ENCODE measurements around the gene HERC2. TPM values are rescaled to one million over a fixed set of nuclear protein-coding genes. Genes with fewer than 3 reads are reported as not detected.
A peak's percentile ranks its signal among the peaks of the same experiment; 100 is the strongest.
"Not testable (repeated sequence)": the region's sequence is repeated elsewhere in the genome, so short reads cannot be mapped to it uniquely, and the experiment has no call there.

Gene HERC2
- total RNA-seq, 1 donor from 2014 or later, result 44.3 TPM

DNA sequence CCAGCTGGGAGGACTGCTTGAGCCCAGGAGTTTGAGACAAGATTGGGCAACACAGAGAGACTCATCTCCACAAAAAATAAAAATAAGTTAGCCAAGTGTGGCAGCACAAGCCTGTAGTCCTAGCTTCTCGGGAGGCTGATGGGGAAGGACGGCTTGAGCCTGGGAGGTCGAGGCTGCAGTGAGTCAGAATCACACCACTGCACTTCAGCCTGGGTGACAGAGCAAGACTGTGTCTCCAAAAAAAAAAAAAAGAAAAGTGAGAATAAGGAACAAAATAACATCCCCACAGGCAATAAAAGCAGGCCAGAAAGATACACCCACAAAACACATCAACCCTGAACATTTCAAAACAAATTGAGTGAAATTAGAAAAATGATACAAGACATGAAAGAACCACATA lies 174.2 kb downstream of the HERC2 start:
- ATAC-seq (no peak), DNase-seq (no peak)
- intact Hi-C loops (cut with micrococcal nuclease), result no loop called here

DNA sequence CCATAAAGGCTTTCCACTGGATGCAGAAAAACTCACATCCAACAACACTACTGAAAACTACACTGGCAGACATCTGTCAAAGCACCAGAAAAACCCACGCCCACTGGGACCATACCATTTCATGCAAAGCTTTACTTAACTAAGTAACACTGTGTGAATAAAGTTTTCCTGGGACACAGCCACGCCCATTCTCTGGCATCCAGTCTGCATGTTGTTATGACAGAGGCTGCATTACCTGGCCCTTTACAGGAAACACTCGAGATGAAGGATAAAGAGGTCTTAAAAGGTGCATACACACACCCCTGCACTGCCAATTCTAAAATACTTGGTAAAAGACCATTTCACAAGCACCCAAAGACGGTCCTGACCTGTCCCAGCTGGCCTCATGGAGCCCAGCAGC lies 176.6 kb downstream of the HERC2 start:
- DNase-seq; ATAC-seq; intact Hi-C loops (cut with micrococcal nuclease): not testable (repeated sequence)

DNA sequence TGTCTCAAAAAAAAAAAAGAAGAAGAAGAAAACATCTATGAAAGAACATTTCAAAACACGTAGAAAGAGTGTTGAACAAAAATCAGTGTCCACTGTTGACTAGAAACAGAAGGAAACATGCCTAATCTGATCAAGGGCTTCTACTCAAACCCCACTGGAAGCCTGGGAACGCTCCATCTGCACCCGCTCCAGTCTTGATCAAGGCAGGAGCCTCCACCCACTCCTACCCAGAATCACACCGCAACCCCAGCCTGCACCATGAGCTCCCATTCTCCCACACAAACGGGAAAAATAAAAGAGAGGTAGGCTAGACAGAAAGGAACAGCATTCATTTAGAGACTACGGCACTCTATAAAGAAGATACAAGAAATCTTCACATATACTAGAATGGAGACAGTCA lies 181.9 kb downstream of the HERC2 start:
- DNase-seq (no peak), ATAC-seq (no peak)
- intact Hi-C loops (cut with micrococcal nuclease), result no loop called here

DNA sequence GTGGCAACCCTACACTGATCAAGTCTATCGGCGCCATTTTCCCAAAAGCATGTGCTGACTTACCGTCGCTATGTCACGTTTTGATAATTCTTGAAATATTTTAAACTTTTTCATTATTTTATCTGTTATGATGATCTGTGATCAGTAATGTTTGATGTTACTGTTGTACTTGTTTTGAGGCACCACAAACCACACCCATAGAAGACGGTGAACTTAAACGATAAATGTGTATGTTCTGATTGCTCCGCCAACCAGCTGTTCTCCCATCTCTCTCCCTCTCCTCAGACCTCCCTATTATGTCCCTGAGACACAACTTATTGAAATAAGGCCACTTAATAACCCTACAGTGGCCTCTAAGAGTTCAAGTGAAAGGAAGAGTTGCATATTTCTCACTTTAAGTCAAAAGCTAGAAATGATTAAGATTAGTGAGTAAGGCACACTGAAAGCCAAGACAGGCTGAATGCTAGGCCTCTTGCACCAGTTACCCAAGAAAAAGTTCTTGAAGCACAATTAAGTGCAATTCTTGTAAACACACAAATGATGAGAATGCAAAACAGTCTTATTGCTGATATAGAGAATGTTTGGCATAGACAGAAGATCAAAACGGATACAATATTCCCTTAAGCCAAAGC lies 184.5 kb downstream of the HERC2 start:
- intact Hi-C loops (cut with micrococcal nuclease); ATAC-seq; DNase-seq: not testable (repeated sequence)

DNA sequence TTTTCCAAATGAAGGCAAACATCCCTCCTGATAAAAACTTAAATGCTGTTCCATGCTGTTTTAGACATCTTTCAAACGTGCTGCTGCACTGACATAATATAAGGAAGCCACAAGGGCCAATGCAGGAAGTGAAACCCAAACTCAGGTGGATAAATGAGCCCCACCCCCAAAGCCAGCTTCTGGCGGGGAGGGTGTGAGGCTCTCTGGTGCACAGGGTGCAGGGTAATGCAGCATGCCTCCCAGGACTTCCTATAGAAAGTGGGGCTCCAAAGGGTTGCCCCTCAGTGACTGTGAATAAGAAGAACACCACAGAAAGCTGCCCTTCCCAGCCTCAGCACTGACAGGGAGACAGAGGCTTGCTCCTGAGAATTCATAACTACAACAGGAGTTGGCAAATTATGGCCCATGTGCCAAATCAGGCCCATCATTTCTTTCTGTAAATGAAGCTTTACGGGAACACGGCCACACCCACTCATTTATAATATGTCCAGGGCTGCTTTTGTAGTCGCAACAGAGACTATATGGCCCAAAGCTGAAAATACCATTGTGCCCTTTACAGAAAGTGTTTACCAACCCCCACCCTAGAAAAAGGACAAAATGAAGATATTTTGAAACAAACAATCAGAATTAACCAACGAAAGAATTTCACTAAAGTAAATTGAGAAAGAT lies 185.6 kb downstream of the HERC2 start:
- intact Hi-C loops (cut with micrococcal nuclease); ATAC-seq; DNase-seq: not testable (repeated sequence)

DNA sequence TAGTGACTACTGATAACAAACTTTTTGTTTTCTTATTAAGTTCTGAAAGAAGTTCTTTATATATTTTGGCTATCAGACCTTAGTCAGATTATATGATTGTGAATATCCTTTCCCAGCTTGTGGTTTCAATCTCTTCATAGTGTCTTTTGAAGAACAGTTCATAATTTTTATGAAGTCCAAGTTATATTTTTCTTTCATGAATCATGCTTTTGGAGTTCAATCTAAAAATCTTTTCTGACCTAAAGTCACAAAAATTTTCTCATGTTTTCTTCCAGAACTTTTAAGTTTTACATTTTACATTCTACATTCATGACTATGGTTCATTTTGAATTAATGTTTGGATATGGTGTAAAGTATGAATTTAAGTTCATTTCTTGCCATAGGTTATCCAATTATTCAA lies 188.7 kb downstream of the HERC2 start:
- DNase-seq, result no peak
- intact Hi-C loops (cut with micrococcal nuclease), result no loop called here
- ATAC-seq, result no peak

DNA sequence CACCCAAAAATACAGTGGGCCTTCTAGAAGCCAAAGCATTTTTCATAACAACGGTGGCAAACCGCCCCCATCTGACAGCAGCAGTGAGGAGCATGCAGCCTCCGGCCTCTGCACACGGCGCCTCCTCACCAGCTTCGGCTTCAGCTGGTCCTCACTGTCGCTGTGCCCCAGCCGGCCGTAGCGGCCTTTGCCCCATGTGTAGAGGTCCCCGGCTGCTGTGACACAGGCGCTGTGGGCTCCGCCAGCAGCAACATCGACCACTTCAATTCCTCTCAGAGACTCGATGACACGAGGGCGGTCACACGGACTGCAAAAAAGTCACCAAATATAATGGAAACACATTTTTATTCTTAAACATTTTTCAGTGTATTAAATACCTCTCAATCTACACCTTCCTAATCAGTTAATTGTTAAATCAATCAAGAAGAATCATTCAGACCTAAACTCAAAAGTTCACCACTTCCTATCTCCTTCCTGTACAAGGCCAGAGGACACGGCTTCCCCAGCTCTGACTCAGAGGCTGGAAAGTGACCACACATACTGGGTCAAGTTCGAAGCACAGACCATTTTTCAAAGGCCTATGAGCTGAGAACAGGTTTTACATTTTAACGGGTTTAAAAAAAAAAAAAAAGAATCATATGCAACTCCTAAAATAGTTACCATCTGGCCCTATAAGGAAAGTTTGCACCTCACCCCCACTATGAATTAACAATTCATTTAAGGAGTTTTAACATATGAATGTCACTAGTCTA lies 189.3 kb downstream of the HERC2 start:
- intact Hi-C loops (cut with micrococcal nuclease), result no loop called here
- DNase-seq (no peak), ATAC-seq (no peak)

DNA sequence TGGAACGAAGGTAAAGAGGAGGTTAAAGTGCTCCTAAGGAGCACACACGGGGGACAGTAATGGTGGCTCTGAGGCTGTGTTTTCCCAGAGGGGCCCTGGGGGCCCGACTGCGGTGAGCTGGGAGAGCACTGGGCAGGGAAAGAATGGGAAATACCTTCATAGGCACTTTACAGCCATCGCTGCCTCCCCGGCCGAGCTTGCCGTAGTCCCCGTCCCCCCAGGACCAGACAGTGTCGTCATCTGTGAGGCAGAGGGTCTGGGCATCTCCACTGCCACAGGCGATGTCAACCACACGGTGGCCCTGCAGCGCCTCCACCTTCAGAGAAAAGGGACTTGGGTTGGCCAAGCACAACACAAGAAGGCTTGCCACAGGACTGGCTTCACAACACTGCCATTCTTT lies 190.0 kb downstream of the HERC2 start:
- DNase-seq, result no peak
- intact Hi-C loops (cut with micrococcal nuclease), result no loop called here
- no peak for ATAC-seq

DNA sequence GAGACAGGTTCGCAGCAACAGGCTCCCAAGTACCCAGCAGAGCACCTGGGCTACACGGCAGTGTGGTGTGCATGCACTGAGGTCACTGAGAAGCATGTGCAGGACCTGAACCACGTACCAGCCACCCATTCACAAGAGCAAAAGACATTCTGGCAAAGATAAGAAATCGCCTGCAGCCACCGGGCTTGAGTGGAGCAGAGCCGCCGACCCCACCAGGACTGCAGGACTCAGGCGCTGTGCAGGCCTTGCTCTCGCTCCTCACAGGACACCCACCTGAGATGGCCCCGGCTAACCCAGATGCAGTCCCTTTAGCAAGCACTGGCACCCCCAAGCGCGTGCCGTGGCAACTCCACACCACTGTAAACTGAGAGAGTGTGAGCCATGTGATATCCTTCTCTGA lies 190.6 kb downstream of the HERC2 start:
- intact Hi-C loops (cut with micrococcal nuclease), result no loop called here
- DNase-seq, result no peak
- ATAC-seq, result no peak

DNA sequence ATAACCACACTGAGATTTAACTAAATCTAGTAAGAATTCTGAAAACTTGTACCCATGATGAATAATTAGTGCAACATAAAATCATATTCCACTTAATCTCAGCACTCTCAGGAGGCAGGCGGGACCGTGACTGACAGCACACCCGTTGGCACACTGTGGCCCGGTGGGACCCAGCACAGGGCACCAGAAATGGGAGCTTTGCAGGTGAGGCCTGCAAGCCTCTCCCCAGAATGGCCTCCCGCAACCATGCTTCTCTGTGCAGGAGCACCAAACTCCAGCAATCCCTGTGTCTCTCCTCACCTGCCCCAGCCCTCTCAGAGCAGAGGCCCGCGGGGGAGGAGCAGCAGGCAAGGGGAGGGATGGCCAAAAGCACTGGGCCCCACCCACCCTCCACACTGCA lies 191.3 kb downstream of the HERC2 start:
- no peak for ATAC-seq
- intact Hi-C loops (cut with micrococcal nuclease), result no loop called here

DNA sequence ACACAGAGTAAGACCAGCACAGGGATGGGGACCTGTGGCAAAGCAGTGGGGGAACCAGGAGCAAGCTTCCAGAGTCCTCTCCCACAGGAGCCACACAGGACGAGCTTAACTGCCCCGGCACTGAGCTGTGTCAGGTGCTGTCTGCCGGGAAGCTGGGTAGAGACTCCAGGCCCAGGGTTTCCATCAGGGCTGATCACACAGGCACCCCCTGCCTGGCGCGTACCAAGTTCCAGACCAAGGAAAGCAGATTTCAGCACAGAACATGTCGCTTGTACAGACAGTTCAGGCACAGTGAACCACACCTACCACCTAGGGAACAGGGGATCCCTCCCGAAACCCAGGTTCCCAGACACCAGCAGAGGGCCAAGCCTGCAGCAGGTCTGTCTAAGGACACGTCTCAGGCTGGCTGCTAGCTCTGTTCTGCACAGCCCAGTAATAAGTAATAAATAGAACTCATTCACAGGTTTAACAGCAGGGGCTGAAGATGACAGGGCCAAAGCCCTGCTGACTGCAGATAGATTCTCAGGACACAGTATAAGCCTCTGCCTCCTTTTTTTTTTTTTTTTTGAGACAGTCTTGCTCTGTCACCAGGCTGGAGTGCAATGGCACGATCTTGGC lies 192.6 kb downstream of the HERC2 start:
- intact Hi-C loops (cut with micrococcal nuclease), result no loop called here
- ATAC-seq (peak; percentile 69), DNase-seq (no peak)

More for the DNA sequence above, 191.3 kb downstream of the HERC2 start:
- no peak for DNase-seq

DNA sequence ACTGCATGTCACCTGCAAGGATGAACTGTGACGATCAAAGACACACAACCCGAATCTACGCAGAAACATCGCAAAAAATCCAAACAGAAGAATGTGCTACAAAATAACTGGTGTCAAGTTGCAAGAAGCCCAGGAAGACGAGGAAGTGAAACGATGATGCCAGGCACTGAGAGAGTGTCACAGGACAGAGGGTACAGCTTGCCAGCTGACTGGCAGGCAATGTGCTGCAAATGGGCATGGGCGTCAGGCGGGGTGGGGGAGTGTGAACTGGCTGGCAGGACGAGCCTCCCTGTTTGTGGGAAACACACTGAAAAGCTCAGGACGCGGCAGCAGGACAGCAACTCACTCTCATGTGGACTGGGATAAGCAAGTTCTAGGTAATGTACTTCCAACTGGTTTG lies 193.9 kb downstream of the HERC2 start:
- DNase-seq (peak; percentile 80), ATAC-seq (peak; percentile 91)
- intact Hi-C loops (cut with micrococcal nuclease), result no loop called here

DNA sequence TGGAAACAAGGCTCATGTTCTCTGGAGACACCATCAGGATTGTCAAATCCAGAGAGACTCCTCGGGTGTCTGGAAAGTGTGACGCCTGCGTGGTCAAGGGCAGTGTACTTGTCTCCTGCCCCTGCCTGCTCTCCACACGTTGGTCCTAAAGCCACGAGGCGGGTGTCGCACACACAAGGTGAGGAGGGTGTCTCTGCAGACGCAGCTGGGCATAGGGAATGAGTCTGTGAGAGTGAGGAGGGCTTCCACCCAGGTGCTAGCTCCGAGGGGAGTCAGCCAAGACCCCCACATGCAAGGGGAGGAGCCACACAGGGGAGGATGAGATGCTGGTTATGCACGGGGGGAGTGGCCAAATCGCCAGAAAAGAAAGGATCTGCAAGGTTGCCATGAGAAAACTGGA lies 194.9 kb downstream of the HERC2 start:
- intact Hi-C loops (cut with micrococcal nuclease), result no loop called here
- DNase-seq, result no peak

DNA sequence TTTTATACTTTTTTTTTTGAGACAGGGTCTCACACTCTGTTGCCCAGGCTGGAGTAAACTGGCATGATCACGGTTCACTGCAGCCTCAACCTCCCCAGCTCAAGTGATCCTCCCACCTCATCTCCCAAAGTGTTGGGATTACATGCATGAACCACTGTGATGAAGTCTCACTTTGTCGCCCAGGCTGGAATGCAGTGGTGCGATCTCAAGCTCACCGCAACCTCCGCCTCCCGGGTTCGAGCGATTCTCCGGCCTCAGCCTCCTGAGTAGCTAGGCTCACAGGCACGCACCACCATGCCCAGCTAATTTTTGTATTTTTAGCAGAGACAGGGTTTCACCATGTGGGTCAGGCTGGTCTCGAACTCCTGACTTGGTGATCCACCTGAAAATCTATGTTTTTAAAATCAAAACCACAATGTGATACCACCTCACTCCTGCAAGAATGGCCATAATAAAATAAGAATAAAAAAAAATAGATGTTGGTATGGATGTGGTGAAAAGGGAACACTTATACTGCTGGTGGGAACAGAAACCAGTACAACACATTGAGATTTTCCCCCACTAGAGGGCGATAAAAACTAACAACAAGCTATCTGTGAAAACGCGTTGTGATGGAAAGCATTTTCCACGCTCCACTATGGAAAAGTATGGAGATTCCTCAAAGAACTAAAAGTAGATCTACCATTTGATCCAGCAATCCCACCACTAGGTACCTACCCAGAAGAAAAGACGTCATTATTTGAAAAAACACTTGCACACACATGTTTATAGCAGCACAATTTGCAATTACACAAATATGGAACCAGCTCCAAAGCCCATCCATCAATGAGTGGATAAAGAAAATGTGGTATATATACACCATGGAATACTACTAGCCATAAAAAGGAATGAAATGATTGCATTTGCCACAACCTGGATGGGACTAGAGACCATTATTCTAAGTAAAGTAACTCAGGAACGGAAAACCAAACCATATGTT lies 196.0 kb downstream of the HERC2 start:
- intact Hi-C loops (cut with micrococcal nuclease), result no loop called here
- ATAC-seq, result no peak

More for the DNA sequence above, 194.9 kb downstream of the HERC2 start:
- no peak for ATAC-seq

DNA sequence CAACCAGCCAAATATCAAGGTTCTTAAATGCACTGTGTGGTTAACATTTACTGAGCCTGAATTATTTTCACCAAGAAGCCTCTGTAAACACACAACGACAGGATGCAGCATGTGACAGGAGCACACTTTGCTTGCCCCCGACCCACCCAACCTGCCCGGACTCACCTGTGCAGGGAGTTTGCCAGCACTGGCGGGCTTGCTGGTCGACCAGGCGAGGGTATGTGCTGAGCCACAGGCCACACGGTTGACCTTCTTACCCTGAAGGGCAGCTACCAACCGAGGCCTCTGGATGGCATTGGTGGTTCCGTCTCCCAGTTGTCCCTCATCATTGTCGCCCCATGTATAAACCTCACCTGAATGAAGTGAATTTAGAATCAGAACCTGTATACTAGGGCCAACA lies 197.1 kb downstream of the HERC2 start:
- intact Hi-C loops (cut with micrococcal nuclease), result no loop called here
- DNase-seq (no peak), ATAC-seq (no peak)

More for the DNA sequence above, 196.0 kb downstream of the HERC2 start:
- DNase-seq, result no peak

DNA sequence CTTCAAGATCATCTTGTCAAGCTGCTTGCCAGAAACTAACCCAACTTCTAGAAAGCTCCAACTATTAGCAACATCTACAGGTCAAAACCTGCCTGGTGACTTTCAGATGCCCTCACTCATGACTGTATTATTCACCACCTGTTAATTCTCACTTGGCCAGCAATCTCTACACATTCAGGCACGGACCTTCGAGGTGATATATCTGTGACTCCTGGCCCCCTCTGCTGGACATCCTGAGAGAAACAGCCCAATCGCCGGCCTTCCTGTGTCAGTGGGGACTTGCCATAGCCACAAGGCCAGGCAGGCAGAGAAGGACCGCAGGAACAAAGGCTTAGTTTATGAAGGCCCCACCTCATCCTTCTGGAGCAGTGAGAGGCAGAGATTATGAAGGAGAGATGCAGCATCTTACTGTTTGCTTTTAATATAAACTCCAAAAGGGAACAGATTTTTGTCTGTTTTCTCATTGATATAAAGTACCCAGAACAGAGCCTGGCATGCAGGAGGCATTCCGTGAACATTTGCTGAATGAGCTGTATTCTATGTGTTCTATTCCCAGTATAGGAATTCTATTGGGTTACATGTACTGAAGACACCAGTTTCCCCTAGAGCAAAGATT lies 198.5 kb downstream of the HERC2 start:
- ATAC-seq (peak; percentile 58), DNase-seq (peak; percentile 67)
- intact Hi-C loops (cut with micrococcal nuclease), result no loop called here

DNA sequence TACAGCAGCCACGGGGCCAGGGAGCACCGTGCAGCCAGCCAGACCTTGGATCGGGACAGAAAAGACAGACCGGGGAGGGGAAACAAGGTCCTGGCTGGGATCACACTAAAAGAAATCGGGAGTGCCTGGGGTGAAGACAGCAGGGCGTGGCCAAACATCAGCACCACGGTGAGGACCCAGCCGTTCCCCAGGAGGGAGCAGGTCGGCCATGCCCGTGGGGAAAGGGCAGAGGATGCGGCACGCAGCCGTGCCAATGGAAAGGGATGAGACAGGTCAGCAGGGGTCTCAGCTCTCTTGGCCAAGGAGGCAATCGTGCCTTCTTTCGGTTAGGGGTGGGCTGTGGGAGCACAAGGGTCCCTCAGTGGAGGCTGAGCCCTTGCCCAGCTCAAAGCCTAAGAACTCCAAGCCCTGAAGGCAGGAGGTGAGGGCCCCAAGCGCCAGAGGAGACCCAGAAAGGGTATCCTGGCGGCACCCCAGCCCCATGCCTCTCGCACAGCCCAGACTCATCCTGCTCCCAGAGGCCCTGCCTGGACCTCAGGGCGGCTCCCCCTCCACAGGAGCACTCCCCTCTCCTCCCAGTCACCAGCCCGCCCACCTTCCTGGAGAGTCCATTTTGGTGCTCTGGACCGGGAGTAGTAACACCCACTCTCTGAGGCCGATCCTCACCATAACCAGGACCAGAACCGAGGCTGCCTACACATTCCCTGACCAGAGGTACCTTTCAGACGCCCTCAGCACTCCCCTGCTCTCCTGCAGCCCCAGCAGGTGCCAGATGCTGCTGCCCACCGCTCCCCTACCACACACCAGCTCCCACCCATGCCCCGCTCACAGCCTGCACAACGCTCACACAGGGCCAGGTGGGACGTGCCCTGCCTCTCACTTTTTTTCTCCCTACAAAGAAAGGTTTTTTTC lies 199.7 kb downstream of the HERC2 start:
- DNase-seq, result no peak
- intact Hi-C loops (cut with micrococcal nuclease), result no loop called here
- ATAC-seq, result no peak

All from left ventricle myocardium superior (tissue), 1 donor.